Panc1 (cell line): ENCODE data around the gene NAA38. TPM values are rescaled to one million over a fixed set of nuclear protein-coding genes. Genes with fewer than 3 reads are reported as not detected.

Experiments used
- ATAC-seq: fragments of 200-7000 bp; cut with Tn5 transposase; 2 replicates; pipeline ENCODE4 v1.9.1; 2020; ENCODE audit warnings: mild to moderate bottlenecking, moderate library complexity
- BruUV-seq: library from RNA; stranded (reverse); fragments of 400-500 nt; replicated peaks from 2 replicates; lab custom pipeline; 2021; lab: Mats Ljungman, UMichigan
- CTCF ChIA-PET: fragments of 300-600 bp; sonication (Branson Sonifier 250); formaldehyde crosslinking; loops from one replicate; lab custom pipeline; 2022; ENCODE audit warnings: antibody characterized with exemption; lab: Charles Lee
- POLR2A ChIA-PET: fragments of 300-600 bp; sonication (Branson Sonifier 250); formaldehyde crosslinking; loops from one replicate; lab custom pipeline; 2022; ENCODE audit warnings: antibody characterized with exemption; lab: Charles Lee
- DNase-seq: peaks from one replicate; pipeline ENCODE4 v3.0.0-alpha.2; 2010; ENCODE audit warnings: low read depth, low spot score
- H3K27ac ChIP-seq: 2 replicates; pipeline ENCODE4 v1.5.1; 2011; ENCODE audit warnings: mild to moderate bottlenecking, low read length, inconsistent platforms
- H3K27me3 ChIP-seq: fragments of 200-500 bp; sonication (Bioruptor generic); 2 replicates; pipeline ENCODE4 v1.6.0; 2014; ENCODE audit warnings: low read length, inconsistent platforms; ENCODE audit not compliant: control insufficient read depth, insufficient read depth
- H3K36me3 ChIP-seq: fragments of 200-500 bp; sonication (Bioruptor generic); 2 replicates; pipeline ENCODE4 v1.5.1; 2014; ENCODE audit warnings: inconsistent platforms, mild to moderate bottlenecking, low read length, moderate library complexity; ENCODE audit not compliant: control insufficient read depth, insufficient read depth
- H3K4me1 ChIP-seq: 2 replicates; pipeline ENCODE4 v1.5.1; 2011; ENCODE audit warnings: inconsistent platforms, mild to moderate bottlenecking, low read length, moderate library complexity; ENCODE audit not compliant: control insufficient read depth, insufficient read depth
- H3K4me3 ChIP-seq, 2 experiments: 2 replicates each; pipeline ENCODE4 v1.5.1; 2011 to 2012; ENCODE audit warnings: low read depth in 2 of 2, low read length in 2 of 2, mild to moderate bottlenecking in 2 of 2, inconsistent platforms in 1 of 2, moderate library complexity in 1 of 2
- H3K9me3 ChIP-seq: fragments of 200-500 bp; sonication (Bioruptor generic); 2 replicates; pipeline ENCODE4 v1.5.1; 2014; ENCODE audit warnings: low read depth, mild to moderate bottlenecking, inconsistent platforms, low read length, moderate library complexity; ENCODE audit not compliant: control insufficient read depth, insufficient read depth
- CTCF ChIP-seq: fragments of 450-650 bp; IDR thresholded peaks from 2 replicates; pipeline ENCODE4 v1.5.1; 2017; ENCODE audit warnings: mild to moderate bottlenecking
- REST ChIP-seq, 2 experiments: IDR thresholded peaks; 2 replicates each; pipeline ENCODE4 v1.6.1; 2011 to 2012; ENCODE audit warnings: low read depth in 2 of 2, control low read depth in 1 of 2, low read length in 1 of 2, mild to moderate bottlenecking in 1 of 2, moderate library complexity in 1 of 2; ENCODE audit not compliant: insufficient read depth in 1 of 2
- SIN3A ChIP-seq: IDR thresholded peaks from 2 replicates; pipeline ENCODE4 v1.6.1; 2012; ENCODE audit warnings: low read depth, mild to moderate bottlenecking, low read length, moderate library complexity, borderline replicate concordance; ENCODE audit not compliant: insufficient read depth
- TCF7L2 ChIP-seq: IDR thresholded peaks from 2 replicates; pipeline ENCODE4 v1.6.1; 2011; ENCODE audit warnings: mild to moderate bottlenecking, low read depth, low read length, inconsistent platforms
- in situ Hi-C: cut with HindIII; loops from 2 replicates; pipeline ENCODE4 v1.10.0; 2016; ENCODE audit warnings: low sequenced_read_pairs, low pct_unique_long_range_greater_than_20kb
- intact Hi-C: fragments of 100-400 bp; cut with micrococcal nuclease; formaldehyde crosslinking; loops from one replicate; pipeline ENCODE4 v1.10.0; 2022; ENCODE audit not compliant: unreplicated experiment
- total RNA-seq: library from RNA; stranded (reverse); gene quantifications from one replicate; pipeline ENCODE4 v1.2.1, GENCODE V29; 2021; ENCODE audit not compliant: unreplicated experiment

The NAA38 gene
- total RNA-seq, 1 experiment from 2014 or later = 75.2 TPM

- Histone ChIP-seq H3K27me3 (no peaks in the 10 kb centered on the region), H3K27ac (peak overlapping the region; percentile 66), H3K36me3 (no peaks in the 10 kb centered on the region; the same call in 1 of the 2 replicates), H3K4me3 (peak overlapping the region; percentile 66 to 83), H3K4me1 (peaks cover 26% of the 10 kb centered on the region), H3K9me3 (no peaks in the 10 kb centered on the region)
- intact Hi-C loops (no loop called here), in situ Hi-C loops (no loop called here)
- DNase-seq (no peak), ATAC-seq (peak; percentile 31)
- POLR2A ChIA-PET = interaction anchor here (1.8 kb wide), 1 partner anchor 10 kb away, joined by 7 read pairs; no protein-coding TSS in a partner anchor
- CTCF ChIA-PET = interaction anchor here (1.4 kb wide), 1 partner anchor 23 kb away, joined by 6 read pairs; the partner anchor contains the start of genes CYB5D1 and NAA38
- TF ChIP-seq SIN3A = 0 out of 2 replicates have a peak, but pooled peaks have one; percentile 56
- no peak for TF ChIP-seq TCF7L2
- BruUV-seq = no TSS peak
These were observed 22.8 kb downstream of the NAA38 start for GRCh38 chr17:7834542-7834956.

- intact Hi-C loops (no loop called here), in situ Hi-C loops (no loop called here)
- BruUV-seq = no TSS peak
- H3K4me1 ChIP-seq = peaks cover 20% of the 10 kb centered on the region
- POLR2A ChIA-PET = interaction anchor here (1.1 to 1.8 kb wide), 2 partner anchors 10 to 23 kb away, joined by 4 to 7 read pairs; partner anchors contain the start of gene NAA38
- H3K36me3 ChIP-seq = no peaks in the 10 kb centered on the region; the same call in 1 of the 2 replicates
- peak; percentile 76 for ATAC-seq
- TF ChIP-seq CTCF = no peak
- no peak for TF ChIP-seq SIN3A
- no peak for TF ChIP-seq REST (IDR thresholded peaks at IDR 0.05; ENCODE audit: insufficient read depth in 1 of 2, low read depth in 2 of 2, low read length in 1 of 2)
- no peak for TF ChIP-seq TCF7L2
- H3K9me3 ChIP-seq = no peaks in the 10 kb centered on the region
- peak within 1 kb of the TSS; percentile 66 to 83 for H3K4me3 ChIP-seq
- no peaks in the 10 kb centered on the region for H3K27me3 ChIP-seq
- DNase-seq = no peak
- CTCF ChIA-PET = no interaction called here
- peak within 1 kb of the TSS; percentile 66 for H3K27ac ChIP-seq
These were observed 23.4 kb downstream of the NAA38 start, which contains the start of gene KDM6B for GRCh38 chr17:7833795-7834541. TSS of gene KDM6B (plus strand) at chr17:7834217. CDS start at chr17:7845555, 11,338 bp downstream.
